GM18517 (cell line): ENCODE measurements around the gene SLC38A11.

Experiments used
- ATAC-seq: cut with Tn5 transposase; IDR thresholded peaks from one replicate; pipeline ENCODE4 v1.9.1; 2021; ENCODE audit warnings: mild to moderate bottlenecking, moderate library complexity; ENCODE audit not compliant: unreplicated experiment

Gene SLC38A11

DNA sequence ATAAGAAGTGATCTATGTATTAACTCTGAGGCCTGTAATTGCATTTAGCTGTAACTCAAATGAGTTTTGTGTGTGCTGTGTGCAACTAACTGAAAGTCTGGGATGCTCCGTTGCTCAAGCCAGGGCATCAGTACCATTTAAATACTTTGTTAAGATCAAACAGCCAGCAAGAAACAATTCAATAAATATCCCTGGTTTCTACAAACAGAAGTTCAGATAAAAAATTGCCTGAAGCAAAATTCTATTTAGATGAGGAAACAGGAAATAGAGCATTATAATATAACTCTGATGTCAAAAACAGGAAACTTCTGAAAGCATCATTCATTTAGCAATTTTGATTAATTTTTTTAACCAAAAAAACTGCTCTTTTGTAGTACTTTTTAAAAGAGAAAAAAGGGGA lies 18.9 kb upstream of the SLC38A11 start:
- ATAC-seq, result no peak

DNA sequence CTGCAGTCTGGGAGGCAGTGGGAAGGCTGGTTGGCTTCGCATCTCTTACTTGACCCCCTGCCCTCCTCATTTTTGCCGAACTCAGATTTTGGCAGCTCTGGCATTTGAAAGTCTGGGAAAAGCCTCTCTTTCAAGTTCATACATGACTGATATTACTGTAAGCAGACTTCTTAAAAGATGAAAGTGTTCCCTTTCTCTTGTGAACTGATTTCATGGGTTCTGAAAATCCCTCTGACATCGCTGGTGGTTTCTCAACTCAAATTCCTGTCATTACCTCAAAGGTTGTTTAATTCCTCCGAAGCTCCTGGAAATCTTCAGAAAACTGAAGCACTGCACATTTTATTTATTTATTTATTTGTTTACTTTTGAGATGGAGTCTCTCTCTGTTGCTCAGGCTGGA lies 16.9 kb upstream of the SLC38A11 start:
- ATAC-seq, result no peak

DNA sequence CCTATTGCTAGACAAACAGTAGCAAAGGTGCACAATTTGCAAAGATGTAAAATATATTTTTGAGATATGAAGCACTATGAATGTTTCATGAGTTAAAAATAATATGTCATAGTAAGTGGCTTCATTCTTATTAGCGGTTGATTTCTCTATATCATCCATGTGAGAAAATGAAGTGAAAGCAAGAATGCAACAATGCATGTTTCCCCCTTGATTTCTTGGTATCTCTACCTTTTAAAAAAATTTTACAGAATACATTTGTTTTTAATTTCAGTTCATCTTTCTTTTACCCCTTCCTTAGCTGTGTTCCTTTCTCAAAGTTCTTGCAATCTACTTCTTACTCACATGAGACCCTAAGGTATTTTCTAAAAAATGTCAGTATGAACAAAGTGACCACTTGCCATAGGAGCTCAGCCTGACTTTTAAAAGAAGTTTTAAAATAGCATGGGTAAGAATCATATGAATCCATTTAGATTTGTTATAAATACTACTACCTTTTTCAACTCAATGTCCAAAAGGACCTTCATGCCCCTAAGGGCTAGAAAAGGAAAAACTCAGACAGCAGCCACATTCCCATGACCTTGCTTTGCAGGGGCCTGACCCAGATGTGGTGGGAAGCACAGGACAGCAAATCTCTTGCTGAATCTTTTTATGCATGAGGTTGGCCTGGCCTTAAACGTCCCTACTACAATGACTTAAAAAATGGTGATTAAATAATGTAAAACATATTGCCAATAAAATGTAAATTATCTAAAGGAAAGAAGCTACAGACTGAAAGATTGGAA lies 14.8 kb upstream of the SLC38A11 start:
- no peak for ATAC-seq

DNA sequence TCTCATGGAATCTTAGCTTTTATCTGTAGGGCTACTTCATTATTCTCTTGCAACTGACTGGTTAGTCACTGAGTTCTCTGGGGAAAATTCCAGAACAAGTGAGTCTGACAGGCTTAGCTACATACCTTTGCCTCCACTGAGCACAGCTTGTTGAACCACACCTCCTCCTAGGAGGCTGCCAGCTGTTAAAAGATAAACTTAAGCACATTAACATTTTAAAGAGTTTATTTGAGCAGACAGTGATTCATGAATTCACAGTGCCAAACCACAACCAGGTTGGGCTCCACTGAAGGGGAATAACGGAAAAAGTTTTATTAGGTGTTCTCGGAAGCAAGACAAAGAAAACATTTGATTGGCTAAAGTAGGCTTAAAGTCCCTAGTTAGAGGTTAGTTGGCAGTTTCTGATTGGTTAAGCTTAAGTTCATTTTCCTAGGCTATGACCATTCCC lies 12.5 kb upstream of the SLC38A11 start:
- ATAC-seq, result no peak

- no peak for ATAC-seq
These were observed 12.0 kb upstream of the SLC38A11 start for GRCh38 chr2:164967361-164967760.

- no peak for ATAC-seq
These were observed 9.4 kb upstream of the SLC38A11 start for GRCh38 chr2:164964700-164965099.

DNA sequence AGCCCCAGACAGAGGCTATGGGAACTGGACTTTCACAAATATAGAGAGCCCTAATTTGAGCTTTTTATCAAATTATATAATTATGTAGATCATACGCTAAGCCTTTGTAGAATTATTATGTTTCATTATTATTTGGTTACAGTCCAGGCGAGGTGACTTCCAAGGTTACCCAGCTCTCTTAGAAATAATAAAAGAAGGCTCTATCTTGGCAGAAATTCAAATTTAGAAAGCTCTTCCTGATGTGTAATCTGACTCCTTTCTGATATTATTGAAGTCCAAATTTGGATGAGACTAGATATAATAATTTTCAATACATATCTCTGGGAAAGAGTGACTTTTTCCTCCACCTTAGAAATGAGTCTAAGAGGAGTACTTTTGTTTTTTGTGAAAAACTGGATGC lies 4.8 kb upstream of the SLC38A11 start:
- no peak for ATAC-seq

DNA sequence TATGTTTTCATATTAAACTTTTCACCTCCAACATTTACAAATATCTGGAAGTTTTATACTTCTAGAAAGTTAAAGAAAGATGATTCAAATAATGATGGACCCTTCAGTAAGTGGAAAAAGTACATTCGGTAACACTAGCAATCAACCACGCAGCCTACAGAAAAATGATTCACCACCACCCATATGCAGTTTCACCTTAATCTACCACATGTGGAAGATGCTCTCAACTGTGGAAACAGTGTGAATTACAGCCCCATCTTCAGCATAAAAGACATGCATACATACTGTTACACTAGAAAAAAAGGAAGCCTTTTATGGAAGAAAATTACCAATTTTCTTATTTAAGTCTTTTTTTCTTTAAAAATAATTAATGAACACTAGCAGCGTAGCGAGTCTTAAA lies 1.1 kb downstream of the SLC38A11 start:
- no peak for ATAC-seq

DNA sequence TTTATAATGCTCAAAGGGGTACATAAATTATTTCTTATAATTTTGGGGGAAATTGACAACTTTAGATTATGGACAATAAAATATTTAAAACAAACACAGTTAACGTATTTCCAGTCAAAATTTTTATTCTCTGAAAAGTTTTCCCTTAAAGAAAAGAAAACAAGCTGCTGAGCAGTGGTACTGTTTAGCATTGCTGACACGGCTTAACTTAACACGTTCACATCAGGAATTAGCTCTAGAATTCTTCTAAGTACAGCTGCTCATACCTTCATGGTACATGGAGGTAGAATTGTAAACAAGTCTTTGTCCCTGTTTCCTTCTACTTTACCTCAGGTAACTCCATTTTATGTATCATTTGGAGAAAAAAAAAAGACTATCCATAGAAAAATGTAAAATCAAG lies 2.0 kb downstream of the SLC38A11 start:
- no peak for ATAC-seq

GRCh38 chr2:164952057-164952702 lies 3.1 kb downstream of the SLC38A11 start:
- no peak for ATAC-seq

DNA sequence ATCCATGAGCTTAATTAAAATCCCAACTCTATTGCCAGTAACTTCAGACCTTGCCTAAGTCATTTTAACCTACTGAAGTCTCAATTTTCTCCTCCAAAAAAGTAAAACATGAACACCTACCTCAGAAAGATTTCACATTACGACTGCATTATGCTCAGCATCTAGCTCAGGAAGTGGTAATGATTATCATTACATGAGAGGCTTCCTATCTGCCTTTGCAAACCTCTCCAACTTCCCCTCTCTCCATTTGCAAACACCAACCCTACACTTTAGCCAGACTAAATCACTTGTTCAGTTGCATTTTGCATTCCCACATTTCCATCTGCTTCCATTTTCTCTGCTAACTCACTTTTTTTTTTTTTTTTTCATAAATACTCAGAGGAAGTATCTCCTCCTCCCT lies 6.8 kb downstream of the SLC38A11 start:
- no peak for ATAC-seq

GRCh38 chr2:164947281-164947680 lies 8.0 kb downstream of the SLC38A11 start:
- ATAC-seq, result no peak

DNA sequence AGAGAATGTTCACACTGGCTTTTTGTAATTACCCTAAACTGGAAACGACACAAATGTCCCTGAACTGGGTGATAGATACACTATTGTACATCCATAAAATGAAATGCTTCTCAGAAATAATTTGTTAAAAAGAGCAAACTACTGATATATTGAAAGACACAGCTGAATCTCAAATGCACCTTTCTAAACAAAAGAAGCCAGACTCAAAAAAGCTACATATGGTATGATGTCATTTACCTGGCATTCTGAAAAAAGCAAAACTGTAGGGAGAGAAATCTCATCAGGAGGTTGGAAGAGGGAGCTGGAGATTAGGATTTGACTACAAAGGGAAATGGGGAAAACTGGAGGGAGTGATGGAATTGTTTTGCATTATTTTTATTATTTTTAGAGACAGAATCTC lies 12.0 kb downstream of the SLC38A11 start:
- ATAC-seq, result no peak

DNA sequence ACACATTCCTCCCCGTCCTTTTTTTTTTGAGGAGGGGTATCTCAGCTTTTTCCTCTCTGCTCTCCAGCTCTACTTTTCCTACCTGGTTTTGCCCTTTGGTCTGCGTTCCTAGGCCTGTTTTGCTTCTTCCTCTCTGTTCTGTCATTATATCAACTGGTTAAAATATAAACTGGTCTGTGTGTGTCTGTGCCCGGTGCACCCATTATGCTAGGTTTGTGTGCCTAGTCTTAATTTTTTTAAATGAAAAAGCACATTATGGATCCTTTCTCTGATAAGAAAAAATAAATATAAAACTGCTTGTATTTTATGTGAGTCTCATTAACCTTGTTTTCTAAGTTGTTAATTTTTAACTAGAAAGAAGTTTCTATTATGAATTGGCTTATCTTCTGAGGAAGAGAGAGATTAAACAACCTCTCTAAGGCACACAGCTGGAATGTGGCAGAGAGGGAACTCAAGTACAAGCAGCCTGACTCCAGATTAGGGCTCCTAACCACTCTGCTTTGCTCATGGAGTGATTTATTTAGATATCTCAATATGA lies 17.4 kb downstream of the SLC38A11 start:
- no peak for ATAC-seq

- no peak for ATAC-seq
These were observed 19.9 kb downstream of the SLC38A11 start for GRCh38 chr2:164935118-164936101.

- no peak for ATAC-seq
These were observed 20.8 kb downstream of the SLC38A11 start for GRCh38 chr2:164934401-164935117.

GRCh38 chr2:164933671-164934189 lies 21.6 kb downstream of the SLC38A11 start:
- ATAC-seq, result no peak

- ATAC-seq, result no peak
These were observed 22.9 kb downstream of the SLC38A11 start for GRCh38 chr2:164932377-164932776.

- no peak for ATAC-seq
These were observed 27.1 kb downstream of the SLC38A11 start for GRCh38 chr2:164928101-164928673.

DNA sequence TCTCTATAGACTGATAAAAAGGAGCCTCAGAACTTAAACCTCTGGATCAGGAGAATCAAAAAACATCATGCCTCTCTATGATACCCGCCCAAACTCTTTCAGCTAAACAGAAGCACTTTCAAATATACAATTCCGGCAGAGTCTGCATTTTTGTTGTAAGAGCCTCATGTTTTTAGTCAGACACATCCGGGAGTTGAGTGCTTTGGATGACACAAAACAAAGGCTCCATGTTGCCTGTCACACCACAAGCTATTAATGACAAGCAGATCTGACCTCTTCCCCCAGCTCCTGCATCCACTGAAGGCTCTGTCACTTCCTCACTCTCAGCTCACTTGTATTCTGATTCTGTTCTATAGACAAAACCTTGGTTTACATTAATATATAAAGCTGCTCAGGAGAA lies 33.2 kb downstream of the SLC38A11 start:
- ATAC-seq, result no peak
